Stimulated activated CD8-positive, alpha-beta memory T cell treated with anti-CD3 and anti-CD28 coated beads, Interleukin-7, amount 100 ng/mL, for 1 hour (primary cell): ENCODE data around the gene APLP1.
A peak's percentile ranks its signal among the peaks of the same experiment; 100 is the strongest.
"Not testable (repeated sequence)": the region's sequence is repeated elsewhere in the genome, so short reads cannot be mapped to it uniquely, and the experiment has no call there.

Experiments used
- DNase-seq, 2 donors: peaks; one replicate each; pipeline ENCODE4 v3.0.0-alpha.2; 2020; ENCODE audit warnings: low read depth in 2 of 2

APLP1 gene

GRCh38 chr19:35868172-35868822, at the start of gene APLP1:
APLP1 (plus strand) TSS chr19:35868574; CDS start chr19:35868637, 63 bp downstream.
- no peak for DNase-seq

GRCh38 chr19:35822579-35822978, 45.8 kb upstream of the APLP1 start:
- no peak for DNase-seq

- no peak for DNase-seq
Measured at GRCh38 chr19:35824150-35824549, 44.2 kb upstream of the APLP1 start.

GRCh38 chr19:35828692-35829301, 39.6 kb upstream of the APLP1 start:
- peak in 1 of 2 donors; percentile 17 for DNase-seq

GRCh38 chr19:35830986-35831385, 37.4 kb upstream of the APLP1 start:
- no peak for DNase-seq

GRCh38 chr19:35832054-35832453, 36.3 kb upstream of the APLP1 start:
- no peak for DNase-seq

- DNase-seq = no peak
Measured at GRCh38 chr19:35833972-35834371, 34.4 kb upstream of the APLP1 start.

- not testable (repeated sequence) for DNase-seq
Measured at GRCh38 chr19:35836096-35836495, 32.3 kb upstream of the APLP1 start.

- no peak for DNase-seq
Measured at GRCh38 chr19:35841961-35842595, 26.3 kb upstream of the APLP1 start.

- no peak for DNase-seq
Measured at GRCh38 chr19:35842666-35843272, 25.6 kb upstream of the APLP1 start.

GRCh38 chr19:35843676-35844481, 24.5 kb upstream of the APLP1 start:
- no peak for DNase-seq

- no peak for DNase-seq
Measured at GRCh38 chr19:35844482-35845214, 23.7 kb upstream of the APLP1 start.

GRCh38 chr19:35845215-35846037, 22.9 kb upstream of the APLP1 start:
- DNase-seq = no peak

- DNase-seq = no peak
Measured at GRCh38 chr19:35846038-35846668, 22.2 kb upstream of the APLP1 start.

- no peak for DNase-seq
Measured at GRCh38 chr19:35847911-35848310, 20.5 kb upstream of the APLP1 start.

GRCh38 chr19:35848486-35848885, 19.9 kb upstream of the APLP1 start:
- no peak for DNase-seq

- DNase-seq = no peak
Measured at GRCh38 chr19:35848919-35849505, 19.4 kb upstream of the APLP1 start.

- no peak for DNase-seq
Measured at GRCh38 chr19:35851213-35852028, 17.0 kb upstream of the APLP1 start.
